K562 (cell line): ENCODE data around the gene DEGS2. TPM values are rescaled to one million over a fixed set of nuclear protein-coding genes. Genes with fewer than 3 reads are reported as not detected.
A peak's percentile ranks its signal among the peaks of the same experiment; 100 is the strongest.

ENCODE experiments used
- CBX5 ChIP-seq: IDR thresholded peaks from 2 replicates; pipeline ENCODE4 v1.6.1; 2014; ENCODE audit warnings: low read depth, borderline replicate concordance
- CHAMP1 ChIP-seq: fragments of 450-650 bp; IDR thresholded peaks from 2 replicates; pipeline ENCODE4 v1.6.1; 2016; ENCODE audit warnings: mild to moderate bottlenecking
- ESRRA ChIP-seq: fragments of 450-650 bp; IDR thresholded peaks from 2 replicates; pipeline ENCODE4 v1.6.1; 2014; ENCODE audit warnings: low read depth, mild to moderate bottlenecking, moderate library complexity, borderline replicate concordance
- FIP1L1 ChIP-seq: fragments of 200-400 bp; formaldehyde crosslinking; IDR thresholded peaks from 2 replicates; pipeline ENCODE4 v1.6.1; 2018; ENCODE audit warnings: mild to moderate bottlenecking, low read depth, low read length; ENCODE audit not compliant: poor library complexity, severe bottlenecking
- HEY1 ChIP-seq: fragments of 250-450 bp; sonication (Bioruptor Pico); IDR thresholded peaks from 2 replicates; pipeline ENCODE4 v1.5.0; 2020; ENCODE audit warnings: mild to moderate bottlenecking, moderate library complexity, borderline replicate concordance
- MAFK ChIP-seq: IDR thresholded peaks from 2 replicates; pipeline ENCODE4 v1.6.1; 2011; ENCODE audit warnings: low read length, improper control_type of control experiment
- MXI1 ChIP-seq: IDR thresholded peaks from 2 replicates; pipeline ENCODE4 v1.6.1; 2011; ENCODE audit warnings: low read depth, mild to moderate bottlenecking, improper control_type of control experiment, low read length
- MYBL2 ChIP-seq, 2 experiments: fragments of 450-650 bp in 1 of 2; sonication (generic) in 1 of 2; formaldehyde crosslinking in 1 of 2; IDR thresholded peaks; 2 replicates each; pipeline versions ENCODE4 v1.6.1 to v1.8.1; 2017 to 2022; ENCODE audit warnings: borderline replicate concordance in 1 of 2, inconsistent platforms in 1 of 2, low read depth in 1 of 2, mild to moderate bottlenecking in 1 of 2, missing genetic modification reagents in 1 of 2, moderate library complexity in 1 of 2
- NFE2L1 ChIP-seq: fragments of 450-650 bp; IDR thresholded peaks from 2 replicates; pipeline ENCODE4 v1.6.1; 2016; ENCODE audit warnings: missing genetic modification characterization, low read depth, mild to moderate bottlenecking, missing compliant biosample characterization, moderate library complexity, borderline replicate concordance
- NONO ChIP-seq, 2 experiments: fragments of 200-400 bp in 1 of 2; fragments of 450-650 bp in 1 of 2; formaldehyde crosslinking in 1 of 2; IDR thresholded peaks; 2 replicates each; pipeline ENCODE4 v1.6.1; 2017; ENCODE audit warnings: low read depth in 2 of 2, mild to moderate bottlenecking in 2 of 2, moderate library complexity in 2 of 2, low read length in 1 of 2
- PHF8 ChIP-seq: fragments of 200-600 bp; sonication (generic); IDR thresholded peaks from 2 replicates; pipeline ENCODE4 v1.6.1; 2012; ENCODE audit warnings: mixed run types, mild to moderate bottlenecking, inconsistent platforms, low read length, moderate library complexity, borderline replicate concordance
- RFX5 ChIP-seq: IDR thresholded peaks from 2 replicates; pipeline ENCODE4 v1.6.1; 2011; ENCODE audit warnings: low read depth, mild to moderate bottlenecking, improper control_type of control experiment, low read length
- RFX7 ChIP-seq: fragments of 250-450 bp; sonication (Bioruptor Pico); IDR thresholded peaks from 2 replicates; pipeline ENCODE4 v1.5.1; 2021; ENCODE audit warnings: mild to moderate bottlenecking
- SMAD1 ChIP-seq: fragments of 150-350 bp; IDR thresholded peaks from 2 replicates; pipeline ENCODE4 v1.6.1; 2014; ENCODE audit warnings: low read length, low read depth; ENCODE audit not compliant: partially characterized antibody
- SMARCC2 ChIP-seq: fragments of 450-650 bp; IDR thresholded peaks from 2 replicates; pipeline ENCODE4 v1.6.1; 2017; ENCODE audit warnings: antibody characterized with exemption, moderate library complexity, mild to moderate bottlenecking, low read depth
- TSC22D4 ChIP-seq: fragments of 450-650 bp; IDR thresholded peaks from 2 replicates; pipeline ENCODE4 v1.6.1; 2016; ENCODE audit warnings: missing genetic modification characterization, missing biosample characterization, control low read depth
- U2AF1 ChIP-seq: fragments of 200-400 bp; formaldehyde crosslinking; optimal IDR thresholded peaks from 2 replicates; pipeline ENCODE3; 2017; ENCODE audit warnings: mild to moderate bottlenecking, low read depth, low read length, moderate library complexity
- ZBTB33 ChIP-seq: sonication (generic); formaldehyde crosslinking; IDR thresholded peaks from 2 replicates; pipeline ENCODE4 v1.8.1; 2023; ENCODE audit warnings: mild to moderate bottlenecking, missing genetic modification reagents
- ZKSCAN1 ChIP-seq: fragments of 150-350 bp; IDR thresholded peaks from 2 replicates; pipeline ENCODE4 v1.6.1; 2016; ENCODE audit warnings: low read depth, low read length
- ZNF232 ChIP-seq: sonication (generic); formaldehyde crosslinking; IDR thresholded peaks from 2 replicates; pipeline ENCODE4 v1.8.0; 2022; ENCODE audit warnings: mild to moderate bottlenecking, missing genetic modification reagents
- ZNF830 ChIP-seq: fragments of 250-450 bp; sonication (Bioruptor Pico); IDR thresholded peaks from 2 replicates; pipeline ENCODE4 v1.5.0; 2021; ENCODE audit warnings: mild to moderate bottlenecking
- polyA plus RNA-seq, 8 experiments: library from polyadenylated mRNA; depleted of rRNA in 4 of 8; stranded (reverse) in 5 of 8; unstranded in 3 of 8; fragments of >200 nt; fragmentation: Nextera tagmentation in 2 of 8; fragmentation: Illumina TruSeq in 1 of 8; extraction: Ambion mirVana in 2 of 8; extraction: Trizol in 1 of 8; gene quantifications; 2 replicates each; pipeline versions ENCODE4 v1.2.1 to v1.2.3, GENCODE V29; 2011 to 2014; ENCODE audit warnings: inconsistent platforms in 1 of 8, missing spikeins in 1 of 8
- total RNA-seq, 7 experiments: library from RNA; depleted of rRNA in 6 of 7; stranded (reverse); fragments of >200 nt in 6 of 7; fragmentation: Illumina TruSeq in 2 of 7; extraction: Trizol in 2 of 7; gene quantifications; 2 replicates each; pipeline versions ENCODE4 v1.2.1 to v1.2.3, GENCODE V29; 2011 to 2021; ENCODE audit warnings: low replicate concordance in 1 of 7
- TF ChIP-seq, protein P1 (sequence below): fragments of 450-650 bp; formaldehyde crosslinking; IDR thresholded peaks from 2 replicates; pipeline ENCODE4 v1.4.0; 2020; ENCODE audit warnings: mild to moderate bottlenecking

Gene DEGS2
- total and polyA plus RNA-seq, 9 of the 15 experiments (the other 6 are each of a cell fraction or from before 2014, with no cell fraction given), result 0.22 to 2.9 (median 0.70) TPM

DNA sequence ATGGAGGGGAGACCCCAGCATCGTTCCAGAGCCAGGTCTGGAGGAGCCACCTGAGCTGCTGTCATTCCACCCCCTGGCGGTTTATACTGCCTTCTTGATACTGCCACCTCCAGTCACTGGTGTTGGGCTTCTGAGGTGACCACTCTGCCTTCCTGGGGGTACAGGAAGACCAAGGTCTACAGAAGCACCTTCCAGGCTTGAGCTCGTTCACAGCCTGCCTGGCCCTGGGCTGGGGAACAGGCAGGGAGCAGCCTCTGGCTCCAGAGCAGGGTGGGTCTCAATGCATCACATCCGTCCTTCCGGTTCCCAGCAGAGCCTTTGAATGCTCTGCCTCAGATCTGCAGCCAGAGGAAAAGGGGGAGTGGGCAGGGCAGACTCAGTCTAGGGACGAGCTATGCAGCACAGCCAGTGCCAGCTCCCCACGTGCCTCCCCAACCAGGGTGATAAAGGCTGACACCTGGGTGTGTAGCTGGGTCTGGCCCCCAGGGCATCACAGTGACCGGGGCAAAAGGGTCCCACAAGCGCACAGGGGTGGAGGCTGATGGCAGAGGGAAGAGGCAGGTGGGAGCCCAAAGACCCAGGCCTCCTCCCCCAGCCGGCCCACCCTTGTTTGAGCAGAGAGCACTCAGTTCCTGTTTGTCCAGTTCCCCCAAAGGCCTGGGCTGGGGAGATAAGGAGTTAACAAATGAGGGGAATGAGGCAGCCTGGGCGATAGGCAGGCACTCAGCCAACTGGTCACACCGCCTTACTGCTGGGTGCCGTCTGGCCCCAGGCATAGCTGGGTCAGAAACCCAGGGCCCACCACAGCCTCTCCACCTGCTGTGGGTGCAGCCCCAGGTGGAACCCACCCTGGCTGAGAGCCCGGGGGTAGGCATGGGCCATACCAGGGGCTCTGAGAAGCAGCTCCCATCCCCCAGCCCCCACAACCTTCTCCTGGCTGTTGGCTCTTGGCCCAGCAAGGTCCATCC lies 17.1 kb downstream of the DEGS2 start (continued):
- no peak for TF ChIP-seq CBX5
- no peak for TF ChIP-seq MYBL2 (IDR thresholded peaks at IDR 0.05; ENCODE audit: low read depth)
- no peak for TF ChIP-seq MYBL2 (CRISPR knock-in tag; IDR thresholded peaks at IDR 0.05; ENCODE audit: borderline replicate concordance)
- TF ChIP-seq ZNF232 (CRISPR knock-in tag), result no peak
- TF ChIP-seq ZNF830, result no peak
- TF ChIP-seq, protein P1, sequence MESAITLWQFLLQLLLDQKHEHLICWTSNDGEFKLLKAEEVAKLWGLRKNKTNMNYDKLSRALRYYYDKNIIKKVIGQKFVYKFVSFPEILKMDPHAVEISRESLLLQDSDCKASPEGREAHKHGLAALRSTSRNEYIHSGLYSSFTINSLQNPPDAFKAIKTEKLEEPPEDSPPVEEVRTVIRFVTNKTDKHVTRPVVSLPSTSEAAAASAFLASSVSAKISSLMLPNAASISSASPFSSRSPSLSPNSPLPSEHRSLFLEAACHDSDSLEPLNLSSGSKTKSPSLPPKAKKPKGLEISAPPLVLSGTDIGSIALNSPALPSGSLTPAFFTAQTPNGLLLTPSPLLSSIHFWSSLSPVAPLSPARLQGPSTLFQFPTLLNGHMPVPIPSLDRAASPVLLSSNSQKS (CRISPR knock-in tag), result no peak
- TF ChIP-seq U2AF1, result no peak
- TF ChIP-seq NONO (IDR thresholded peaks at IDR 0.05; ENCODE audit: low read depth in 2 of 2, low read length in 1 of 2), result 0 out of 4 replicates have a peak, but pooled peaks of 1 of the 2 experiments have one; percentile 35
- peak; percentile 63 for TF ChIP-seq SMAD1
- no peak for TF ChIP-seq RFX5
- TF ChIP-seq NFE2L1 (tag), result no peak
- no peak for TF ChIP-seq HEY1 (CRISPR knock-in tag)
- no peak for TF ChIP-seq ZKSCAN1
- TF ChIP-seq ESRRA, result no peak
- peak; percentile 53 for TF ChIP-seq MXI1
- TF ChIP-seq TSC22D4 (tag), result no peak
- no peak for TF ChIP-seq SMARCC2
- TF ChIP-seq FIP1L1, result no peak
- no peak for TF ChIP-seq MAFK
- peak; percentile 36; the same call in 1 of the 2 replicates for TF ChIP-seq PHF8
- TF ChIP-seq ZBTB33 (CRISPR knock-in tag), result peak; percentile 55; the same call in 1 of the 2 replicates
- no peak for TF ChIP-seq CHAMP1
- TF ChIP-seq RFX7 (CRISPR knock-in tag), result no peak
